Eye (tissue), 1 donor: ENCODE measurements around the gene ALAS1.
"Not testable (repeated sequence)": the region's sequence is repeated elsewhere in the genome, so short reads cannot be mapped to it uniquely, and the experiment has no call there.

Experiments used
- DNase-seq: peaks from one replicate; pipeline ENCODE4 v3.0.0-alpha.2; 2015

Gene ALAS1

GRCh38 chr3:52197842-52198625 lies at the start of gene ALAS1:
ALAS1 (plus strand) TSS chr3:52198160; CDS start chr3:52199242, 1,082 bp downstream.
- DNase-seq: peak; percentile 97

- no peak for DNase-seq
These were observed 48.9 kb upstream of the ALAS1 start for GRCh38 chr3:52149021-52149420.

GRCh38 chr3:52149726-52150125 lies 48.2 kb upstream of the ALAS1 start:
- DNase-seq: no peak

GRCh38 chr3:52150357-52150756 lies 47.6 kb upstream of the ALAS1 start:
- DNase-seq: no peak

- no peak for DNase-seq
These were observed 47.1 kb upstream of the ALAS1 start for GRCh38 chr3:52150860-52151259.

GRCh38 chr3:52151991-52152390 lies 46.0 kb upstream of the ALAS1 start:
- DNase-seq: not testable (repeated sequence)

GRCh38 chr3:52153389-52154096 lies 44.4 kb upstream of the ALAS1 start:
- no peak for DNase-seq

- peak; percentile 97 for DNase-seq
These were observed 43.5 kb upstream of the ALAS1 start, which contains the start of gene POC1A for GRCh38 chr3:52154135-52155094. POC1A (minus strand) TSS chr3:52154423; CDS start chr3:52154372, 51 bp downstream.

DNA sequence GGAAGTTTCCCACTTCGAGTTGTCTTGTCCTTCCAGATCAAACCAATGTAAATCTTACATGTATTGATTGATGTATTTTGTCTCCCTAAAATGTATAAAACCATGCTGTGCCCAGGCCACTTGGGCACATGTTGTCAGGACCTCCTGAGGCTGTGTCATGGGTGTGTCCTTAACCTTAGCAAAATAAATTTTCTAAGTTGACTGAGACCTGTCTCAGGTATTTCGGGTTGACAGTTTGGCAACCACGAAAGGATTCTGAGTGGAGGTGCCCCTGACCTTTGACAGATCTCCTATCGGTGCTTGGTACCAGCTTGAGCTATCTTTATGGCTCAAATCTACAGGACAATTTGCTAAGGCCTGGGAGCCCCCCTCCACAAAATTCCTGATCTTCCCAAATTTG lies 42.0 kb upstream of the ALAS1 start:
- DNase-seq: no peak

- DNase-seq: no peak
These were observed 38.5 kb upstream of the ALAS1 start for GRCh38 chr3:52159503-52159902.

DNA sequence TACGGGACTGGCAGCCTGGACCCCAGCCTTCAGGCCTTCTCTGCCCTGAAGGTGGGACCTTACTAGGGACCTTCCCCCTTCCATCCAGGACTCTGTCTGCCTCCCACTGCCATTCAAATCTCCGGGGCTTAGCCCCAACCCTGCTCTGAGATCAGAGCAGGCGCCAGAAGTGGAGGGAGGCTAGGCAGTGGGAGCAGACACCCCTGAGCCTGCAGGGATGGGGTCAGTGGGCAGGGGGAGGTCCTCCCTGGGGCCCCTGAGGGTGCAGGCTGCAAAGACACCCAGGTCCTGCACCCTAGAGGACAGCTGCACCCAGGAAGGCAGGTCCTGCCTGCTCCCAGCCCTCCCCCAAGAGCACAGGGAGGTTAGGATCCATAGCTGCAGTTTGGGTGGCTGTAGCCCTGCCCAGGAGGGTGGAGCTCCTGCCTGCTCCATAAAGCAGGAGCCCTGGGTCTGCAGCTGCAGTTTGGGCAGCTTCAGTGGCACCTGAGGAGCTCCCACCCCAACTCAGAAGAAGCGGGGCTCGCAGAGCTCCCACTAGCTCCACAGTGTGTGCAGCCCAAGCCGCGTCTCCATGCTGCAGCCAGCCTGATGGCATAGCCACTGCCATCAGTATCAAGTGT lies 35.6 kb upstream of the ALAS1 start:
- DNase-seq: no peak

GRCh38 chr3:52167240-52167639 lies 30.7 kb upstream of the ALAS1 start:
- no peak for DNase-seq

GRCh38 chr3:52170217-52170616 lies 27.7 kb upstream of the ALAS1 start:
- DNase-seq: not testable (repeated sequence)

DNA sequence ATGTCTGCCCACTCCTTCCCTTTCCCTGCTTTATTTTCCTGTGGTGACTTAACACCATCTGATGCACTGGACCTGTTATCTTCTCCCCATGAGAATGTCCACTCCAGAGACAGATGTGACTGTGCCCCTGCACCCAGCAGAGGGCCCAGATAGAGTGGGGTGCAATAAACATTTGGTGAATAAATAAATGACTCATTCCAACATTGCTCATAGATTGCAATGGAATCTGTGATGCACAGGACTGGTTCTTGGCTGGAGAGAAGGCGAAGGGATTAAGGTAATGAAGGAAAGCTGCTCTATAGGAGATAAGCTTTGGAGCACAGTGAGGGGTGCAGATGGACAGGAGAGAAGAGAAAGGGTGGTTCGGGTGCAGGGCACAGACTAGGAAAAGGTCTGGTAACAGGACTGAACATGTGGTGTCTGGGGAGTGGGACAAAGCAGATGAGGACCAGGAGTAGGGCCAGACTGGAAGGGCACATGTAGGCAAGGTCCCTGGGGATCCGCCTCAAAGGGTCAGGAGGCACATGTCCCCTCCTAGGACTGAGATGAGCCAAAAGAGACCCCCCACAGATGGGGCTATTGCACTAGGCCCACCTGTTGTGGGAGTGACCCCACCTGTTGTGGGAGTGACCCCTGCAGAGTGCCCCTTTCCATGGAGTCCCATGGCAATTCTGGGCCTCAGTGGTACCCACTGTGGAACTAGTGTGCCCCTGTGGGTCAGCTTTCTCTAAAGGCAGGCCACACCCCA lies 26.3 kb upstream of the ALAS1 start:
- DNase-seq: no peak

DNA sequence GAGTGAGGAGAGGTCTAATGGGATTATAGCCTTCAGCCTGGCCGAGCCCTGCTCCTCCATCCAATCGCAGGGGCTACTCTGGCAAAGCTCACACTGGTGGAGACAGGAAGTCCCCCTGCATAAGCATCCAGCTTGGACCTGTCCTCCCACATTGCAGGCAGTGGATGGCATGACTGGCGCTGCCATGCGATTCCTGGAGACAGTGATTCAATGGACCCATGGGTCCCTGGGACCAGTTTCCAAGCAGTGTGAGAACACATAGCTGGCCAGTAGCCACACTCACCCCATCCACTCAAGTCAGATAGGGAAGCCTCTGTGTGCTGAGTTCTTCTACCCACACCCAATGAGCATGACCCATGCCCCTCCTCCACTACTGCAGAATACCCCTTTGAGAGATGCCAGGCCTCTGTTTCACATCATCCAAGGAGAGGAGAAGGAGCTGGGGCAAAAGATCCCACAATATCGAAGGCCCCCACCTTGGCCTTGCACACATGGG lies 25.6 kb upstream of the ALAS1 start:
- DNase-seq: no peak

GRCh38 chr3:52173101-52173500 lies 24.9 kb upstream of the ALAS1 start:
- no peak for DNase-seq

DNA sequence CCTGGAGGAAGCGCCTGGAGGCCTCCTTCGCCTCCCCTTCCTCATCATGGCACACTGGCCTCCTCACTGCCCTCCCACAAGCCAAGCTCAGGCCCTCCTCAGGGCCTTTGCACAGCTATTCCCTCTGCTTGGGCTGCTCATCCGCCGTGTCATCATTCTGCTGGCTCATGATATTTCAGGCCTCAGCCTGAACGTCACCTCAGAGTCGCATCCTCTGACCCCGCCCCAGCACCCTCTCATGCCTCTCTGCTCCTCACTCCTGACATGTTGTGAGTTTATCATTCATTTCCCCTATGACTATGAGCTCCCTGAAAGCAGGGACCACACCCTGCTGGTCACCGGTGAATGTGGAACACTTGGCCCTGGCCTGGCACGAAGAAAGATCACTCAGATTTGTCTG lies 23.1 kb upstream of the ALAS1 start:
- DNase-seq: no peak

DNA sequence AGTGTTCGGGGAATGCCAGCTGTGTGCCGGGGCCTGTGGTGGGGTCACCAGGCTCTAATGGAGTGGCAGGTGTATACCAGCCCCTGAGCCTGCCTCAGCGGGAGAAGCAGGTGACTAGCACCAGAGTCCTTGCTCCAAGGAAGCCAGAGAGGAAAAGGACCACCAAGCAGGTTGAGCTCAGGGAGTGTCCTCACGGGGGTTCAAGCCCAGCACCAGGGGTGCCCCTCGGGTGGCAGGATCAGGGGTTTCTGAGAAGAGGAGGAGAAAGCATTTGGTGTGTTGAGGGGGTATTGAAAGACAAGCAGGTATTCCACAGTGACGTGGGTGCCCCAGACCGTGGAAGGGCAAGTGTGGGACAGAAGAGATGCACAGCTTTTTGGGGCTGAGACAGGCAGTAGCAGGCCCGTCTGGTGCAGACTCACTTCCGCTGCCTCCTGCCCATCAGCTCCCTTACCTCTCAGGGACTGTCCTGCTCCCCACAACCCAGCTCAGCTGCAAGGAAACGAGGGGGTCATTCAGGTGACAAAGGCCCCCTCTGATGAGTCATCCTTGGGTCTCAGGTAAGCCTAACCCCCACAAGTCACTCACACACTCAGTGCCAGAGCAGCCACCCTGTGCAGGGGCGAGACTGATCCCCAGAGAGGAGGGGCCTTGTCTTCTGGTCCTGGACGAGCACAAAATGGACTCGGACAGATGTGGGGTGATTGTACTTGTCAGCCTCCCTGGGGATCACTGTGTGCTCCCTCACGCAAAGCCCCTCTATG lies 22.4 kb upstream of the ALAS1 start:
- no peak for DNase-seq

DNA sequence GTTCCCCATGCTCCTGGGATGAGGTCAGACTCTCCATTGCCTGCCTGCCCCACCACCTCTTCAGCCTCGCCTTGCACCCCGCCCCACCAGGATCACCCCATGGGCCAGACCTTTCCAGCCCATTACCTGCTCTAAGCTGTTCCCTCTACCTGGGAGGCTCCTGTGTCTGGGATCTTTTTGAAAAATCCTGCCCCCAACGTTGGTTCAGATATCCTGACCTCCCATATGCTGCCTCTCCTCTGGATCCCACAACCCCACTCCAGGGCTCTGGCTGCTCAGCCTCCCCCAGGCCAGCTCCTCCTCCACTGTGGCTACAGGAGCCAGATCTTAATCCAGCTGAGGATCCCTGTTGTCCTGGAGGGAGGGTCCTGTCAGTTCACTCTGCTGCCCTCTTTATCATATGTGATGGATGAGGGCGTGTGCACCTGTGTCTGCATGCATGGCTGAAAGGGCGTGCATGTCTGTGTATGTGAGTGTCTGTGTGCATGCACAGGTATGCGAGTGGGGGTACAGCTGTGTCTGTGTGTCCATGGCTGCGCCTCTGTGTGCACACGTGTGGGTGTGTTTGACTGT lies 21.7 kb upstream of the ALAS1 start:
- peak; percentile 26 for DNase-seq

DNA sequence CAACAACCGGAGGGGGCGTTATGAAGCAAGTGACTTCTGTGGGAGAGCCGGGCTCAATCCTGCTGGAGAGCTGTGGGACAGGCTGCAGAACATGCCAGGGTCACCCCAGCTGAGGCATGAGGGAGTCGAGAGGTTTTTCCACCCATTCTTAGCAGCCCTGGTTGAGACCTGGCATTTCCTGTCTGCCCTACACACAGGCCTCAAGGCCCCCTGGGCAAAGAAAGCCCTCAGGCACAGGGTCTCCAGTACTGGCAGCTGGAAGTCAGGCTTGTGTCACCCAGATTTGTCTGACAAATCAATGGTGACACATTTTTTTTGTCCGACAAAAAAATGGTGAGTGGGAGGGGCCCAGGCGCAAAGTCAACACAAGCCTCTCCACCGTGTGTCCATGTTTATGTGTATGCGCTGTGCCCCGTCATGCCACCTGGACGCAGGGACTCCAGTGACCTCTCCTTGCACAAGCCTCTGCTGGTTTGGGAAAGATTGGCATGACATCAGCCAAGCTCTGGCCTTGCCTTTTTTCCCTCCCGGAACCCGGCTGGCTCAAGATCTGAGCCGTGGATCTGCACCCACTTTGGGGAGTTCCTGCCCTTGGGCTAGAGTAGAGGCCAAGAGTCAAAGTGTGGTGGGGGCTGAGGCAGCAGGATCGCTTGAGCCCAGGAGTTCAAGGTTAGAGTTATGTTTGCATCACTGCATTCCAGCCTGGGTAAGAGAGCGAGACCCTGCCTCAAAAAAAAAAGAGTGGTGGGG lies 20.8 kb upstream of the ALAS1 start:
- DNase-seq: peak; percentile 57
